Stimulated activated CD4-positive, alpha-beta T cell treated with anti-CD3 and anti-CD28 coated beads, Interleukin-1b, Interleukin-23, amount 100 ng/mL, for 1 hour (primary cell): Measurements from ENCODE around the gene DLX6.

Experiments
- DNase-seq, 2 donors: peaks; one replicate each; pipeline ENCODE4 v3.0.0-alpha.2; 2020; ENCODE audit warnings: low read depth in 2 of 2

DLX6 gene

GRCh38 chr7:97011104-97011503 is 5.8 kb downstream of the DLX6 start:
- DNase-seq, result no peak

GRCh38 chr7:97011536-97012364 is 6.4 kb downstream of the DLX6 start:
- no peak for DNase-seq

- DNase-seq, result no peak
These were observed 7.2 kb downstream of the DLX6 start for GRCh38 chr7:97012365-97013133.

GRCh38 chr7:97013134-97013844 is 7.9 kb downstream of the DLX6 start:
- no peak for DNase-seq

- DNase-seq, result no peak
These were observed 8.4 kb downstream of the DLX6 start for GRCh38 chr7:97013845-97014134.

- DNase-seq, result no peak
These were observed 8.9 kb downstream of the DLX6 start for GRCh38 chr7:97014145-97014750.

GRCh38 chr7:97015279-97015678 is 9.9 kb downstream of the DLX6 start:
- no peak for DNase-seq

- no peak for DNase-seq
These were observed 10.5 kb downstream of the DLX6 start for GRCh38 chr7:97015756-97016380.

GRCh38 chr7:97016381-97017191 is 11.2 kb downstream of the DLX6 start:
- no peak for DNase-seq

GRCh38 chr7:97017192-97018125 is 12.1 kb downstream of the DLX6 start:
- DNase-seq, result no peak

- no peak for DNase-seq
These were observed 12.8 kb downstream of the DLX6 start for GRCh38 chr7:97018126-97018601.

- DNase-seq, result no peak
These were observed 13.6 kb downstream of the DLX6 start for GRCh38 chr7:97018791-97019531.

GRCh38 chr7:97019710-97020225 is 14.4 kb downstream of the DLX6 start:
- DNase-seq, result no peak

- DNase-seq, result no peak
These were observed 15.2 kb downstream of the DLX6 start for GRCh38 chr7:97020601-97020995.

- no peak for DNase-seq
These were observed 15.8 kb downstream of the DLX6 start for GRCh38 chr7:97020996-97021746.

- DNase-seq, result no peak
These were observed 16.6 kb downstream of the DLX6 start for GRCh38 chr7:97021747-97022490.
